Panc1 (cell line): Measurements from ENCODE around the gene NOTCH3. TPM values are rescaled to one million over a fixed set of nuclear protein-coding genes. Genes with fewer than 3 reads are reported as not detected.

Experiments
- ATAC-seq: fragments of 200-7000 bp; cut with Tn5 transposase; 2 replicates; pipeline ENCODE4 v1.9.1; 2020; ENCODE audit warnings: mild to moderate bottlenecking, moderate library complexity
- BruUV-seq: library from RNA; stranded (reverse); fragments of 400-500 nt; replicated peaks from 2 replicates; lab custom pipeline; 2021; lab: Mats Ljungman, UMichigan
- CTCF ChIA-PET: fragments of 300-600 bp; sonication (Branson Sonifier 250); formaldehyde crosslinking; loops from one replicate; lab custom pipeline; 2022; ENCODE audit warnings: antibody characterized with exemption; lab: Charles Lee
- POLR2A ChIA-PET: fragments of 300-600 bp; sonication (Branson Sonifier 250); formaldehyde crosslinking; loops from one replicate; lab custom pipeline; 2022; ENCODE audit warnings: antibody characterized with exemption; lab: Charles Lee
- DNase-seq: peaks from one replicate; pipeline ENCODE4 v3.0.0-alpha.2; 2010; ENCODE audit warnings: low read depth, low spot score
- H3K27ac ChIP-seq: 2 replicates; pipeline ENCODE4 v1.5.1; 2011; ENCODE audit warnings: mild to moderate bottlenecking, low read length, inconsistent platforms
- H3K27me3 ChIP-seq: fragments of 200-500 bp; sonication (Bioruptor generic); 2 replicates; pipeline ENCODE4 v1.6.0; 2014; ENCODE audit warnings: low read length, inconsistent platforms; ENCODE audit not compliant: control insufficient read depth, insufficient read depth
- H3K36me3 ChIP-seq: fragments of 200-500 bp; sonication (Bioruptor generic); 2 replicates; pipeline ENCODE4 v1.5.1; 2014; ENCODE audit warnings: inconsistent platforms, mild to moderate bottlenecking, low read length, moderate library complexity; ENCODE audit not compliant: control insufficient read depth, insufficient read depth
- H3K4me1 ChIP-seq: 2 replicates; pipeline ENCODE4 v1.5.1; 2011; ENCODE audit warnings: inconsistent platforms, mild to moderate bottlenecking, low read length, moderate library complexity; ENCODE audit not compliant: control insufficient read depth, insufficient read depth
- H3K4me3 ChIP-seq, 2 experiments: 2 replicates each; pipeline ENCODE4 v1.5.1; 2011 to 2012; ENCODE audit warnings: low read depth in 2 of 2, low read length in 2 of 2, mild to moderate bottlenecking in 2 of 2, inconsistent platforms in 1 of 2, moderate library complexity in 1 of 2
- H3K9me3 ChIP-seq: fragments of 200-500 bp; sonication (Bioruptor generic); 2 replicates; pipeline ENCODE4 v1.5.1; 2014; ENCODE audit warnings: low read depth, mild to moderate bottlenecking, inconsistent platforms, low read length, moderate library complexity; ENCODE audit not compliant: control insufficient read depth, insufficient read depth
- POLR2AphosphoS5 ChIP-seq: IDR thresholded peaks from 2 replicates; pipeline ENCODE4 v1.6.1; 2012; ENCODE audit warnings: mild to moderate bottlenecking, low read depth, low read length, moderate library complexity
- REST ChIP-seq, 2 experiments: IDR thresholded peaks; 2 replicates each; pipeline ENCODE4 v1.6.1; 2011 to 2012; ENCODE audit warnings: low read depth in 2 of 2, control low read depth in 1 of 2, low read length in 1 of 2, mild to moderate bottlenecking in 1 of 2, moderate library complexity in 1 of 2; ENCODE audit not compliant: insufficient read depth in 1 of 2
- SIN3A ChIP-seq: IDR thresholded peaks from 2 replicates; pipeline ENCODE4 v1.6.1; 2012; ENCODE audit warnings: low read depth, mild to moderate bottlenecking, low read length, moderate library complexity, borderline replicate concordance; ENCODE audit not compliant: insufficient read depth
- TCF7L2 ChIP-seq: IDR thresholded peaks from 2 replicates; pipeline ENCODE4 v1.6.1; 2011; ENCODE audit warnings: mild to moderate bottlenecking, low read depth, low read length, inconsistent platforms
- in situ Hi-C: cut with HindIII; loops from 2 replicates; pipeline ENCODE4 v1.10.0; 2016; ENCODE audit warnings: low sequenced_read_pairs, low pct_unique_long_range_greater_than_20kb
- intact Hi-C: fragments of 100-400 bp; cut with micrococcal nuclease; formaldehyde crosslinking; loops from one replicate; pipeline ENCODE4 v1.10.0; 2022; ENCODE audit not compliant: unreplicated experiment
- total RNA-seq: library from RNA; stranded (reverse); gene quantifications from one replicate; pipeline ENCODE4 v1.2.1, GENCODE V29; 2021; ENCODE audit not compliant: unreplicated experiment
- TF ChIP-seq, protein P1 (sequence below): fragments of 450-650 bp; IDR thresholded peaks from 2 replicates; pipeline ENCODE4 v1.5.1; 2017; ENCODE audit warnings: mild to moderate bottlenecking

The NOTCH3 gene
- total RNA-seq, 1 experiment from 2014 or later = 5.3 TPM

DNA sequence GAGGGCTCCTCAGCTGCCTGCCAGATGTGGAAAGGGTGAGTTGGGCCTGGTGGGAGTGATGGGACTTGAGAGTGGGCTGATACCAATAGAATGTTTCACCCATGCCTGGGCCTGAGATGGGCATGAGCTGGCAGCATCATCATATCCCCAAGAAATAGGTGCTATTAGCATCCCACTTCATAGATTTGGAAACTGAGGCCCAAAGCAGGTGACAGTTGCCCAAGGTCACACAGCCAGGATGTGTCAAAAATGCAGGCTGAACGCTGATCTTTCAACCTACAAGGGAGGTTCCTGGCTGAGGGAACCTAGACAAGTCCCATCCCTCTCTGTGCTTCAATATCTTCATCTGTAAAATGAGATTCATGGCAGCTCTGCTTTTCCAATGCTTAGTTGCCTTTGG is 89.0 kb downstream of the NOTCH3 start:
- Histone ChIP-seq H3K27ac (no peak overlapping the region), H3K9me3 (no peaks in the 10 kb centered on the region), H3K4me1 (peaks cover 3% of the 10 kb centered on the region; the same call in 1 of the 2 replicates), H3K36me3 (no peaks in the 10 kb centered on the region), H3K4me3 (no peak overlapping the region), H3K27me3 (no peaks in the 10 kb centered on the region)
- no peak for DNase-seq
- ATAC-seq = no peak
- ChIA-PET CTCF (interaction anchor here (0.6 kb wide), 2 partner anchors 9 to 17 kb away, joined by 4 to 9 read pairs; no protein-coding TSS in a partner anchor), POLR2A (no interaction called here)
- no TSS peak for BruUV-seq
- in situ Hi-C loops = no loop called here
- intact Hi-C loops = no loop called here
- TF ChIP-seq POLR2AphosphoS5 (no peak), SIN3A (no peak), TCF7L2 (no peak), REST (IDR thresholded peaks at IDR 0.05; ENCODE audit: insufficient read depth in 1 of 2, low read depth in 2 of 2, low read length in 1 of 2) (no peak)
- TF ChIP-seq, protein P1, sequence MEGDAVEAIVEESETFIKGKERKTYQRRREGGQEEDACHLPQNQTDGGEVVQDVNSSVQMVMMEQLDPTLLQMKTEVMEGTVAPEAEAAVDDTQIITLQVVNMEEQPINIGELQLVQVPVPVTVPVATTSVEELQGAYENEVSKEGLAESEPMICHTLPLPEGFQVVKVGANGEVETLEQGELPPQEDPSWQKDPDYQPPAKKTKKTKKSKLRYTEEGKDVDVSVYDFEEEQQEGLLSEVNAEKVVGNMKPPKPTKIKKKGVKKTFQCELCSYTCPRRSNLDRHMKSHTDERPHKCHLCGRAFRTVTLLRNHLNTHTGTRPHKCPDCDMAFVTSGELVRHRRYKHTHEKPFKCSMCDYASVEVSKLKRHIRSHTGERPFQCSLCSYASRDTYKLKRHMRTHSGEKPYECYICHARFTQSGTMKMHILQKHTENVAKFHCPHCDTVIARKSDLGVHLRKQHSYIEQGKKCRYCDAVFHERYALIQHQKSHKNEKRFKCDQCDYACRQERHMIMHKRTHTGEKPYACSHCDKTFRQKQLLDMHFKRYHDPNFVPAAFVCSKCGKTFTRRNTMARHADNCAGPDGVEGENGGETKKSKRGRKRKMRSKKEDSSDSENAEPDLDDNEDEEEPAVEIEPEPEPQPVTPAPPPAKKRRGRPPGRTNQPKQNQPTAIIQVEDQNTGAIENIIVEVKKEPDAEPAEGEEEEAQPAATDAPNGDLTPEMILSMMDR = no peak

- H3K27me3 ChIP-seq = no peaks in the 10 kb centered on the region
- in situ Hi-C loops = no loop called here
- intact Hi-C loops = no loop called here
- no peaks in the 10 kb centered on the region for H3K9me3 ChIP-seq
- ATAC-seq = no peak
- peaks cover 9% of the 10 kb centered on the region for H3K4me1 ChIP-seq
- no peak for DNase-seq
- ChIA-PET CTCF (no interaction called here), POLR2A (no interaction called here)
- TF ChIP-seq TCF7L2 (no peak), POLR2AphosphoS5 (no peak), REST (IDR thresholded peaks at IDR 0.05; ENCODE audit: insufficient read depth in 1 of 2, low read depth in 2 of 2, low read length in 1 of 2) (no peak), SIN3A (no peak)
- TF ChIP-seq, protein P1 = no peak
- H3K4me3 ChIP-seq = no peak overlapping the region
- H3K27ac ChIP-seq = no peak overlapping the region
- no peaks in the 10 kb centered on the region for H3K36me3 ChIP-seq
- BruUV-seq = no TSS peak
Measured at GRCh38 chr19:15110418-15110815, 90.4 kb downstream of the NOTCH3 start.
